ENCODE measurements around the gene ETDA. TPM values are rescaled to one million over a fixed set of nuclear protein-coding genes. Genes with fewer than 3 reads are reported as not detected.

Gene ETDA
- total RNA-seq, 2 experiments from 2014 or later: not detected

DNA sequence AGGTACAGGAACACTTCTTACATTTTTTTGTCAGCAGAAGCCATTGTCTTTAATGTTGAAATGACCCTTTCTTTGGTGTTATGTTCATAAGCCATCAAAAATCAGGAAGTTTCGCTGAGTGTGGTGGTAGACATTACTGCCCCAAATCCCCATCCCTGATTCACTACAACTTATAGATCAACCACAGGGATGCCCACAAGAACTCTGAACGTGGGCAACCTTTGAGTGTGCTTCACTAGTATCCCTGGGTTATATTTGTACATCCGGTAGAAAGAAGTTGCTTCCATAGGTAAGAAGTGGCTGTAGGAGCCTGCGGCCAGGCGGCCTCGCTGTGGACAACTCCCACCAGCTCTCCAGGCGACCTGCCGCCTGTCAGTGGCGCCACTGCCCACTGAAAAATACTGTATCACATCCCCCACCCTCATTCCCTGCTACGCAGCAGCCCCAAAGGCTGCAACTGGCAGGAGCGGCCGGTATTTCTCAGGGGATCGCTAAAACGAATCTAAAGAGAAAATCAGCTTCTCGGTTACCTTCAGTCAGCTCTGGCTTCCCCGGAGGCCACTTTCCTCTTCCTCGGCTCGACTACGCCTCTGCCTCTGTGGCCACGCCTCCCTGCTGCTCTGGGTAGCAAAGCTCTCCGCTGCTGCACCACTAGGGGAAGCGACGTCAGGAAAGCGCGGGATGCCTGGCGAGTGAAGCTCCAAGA lies 43.5 kb downstream of the ETDA start:
- H3K9me3 Mint-ChIP-seq (ENCODE audit: low read depth): peaks cover 6% of the 10 kb centered on the region
- H3K4me1 Mint-ChIP-seq: peaks cover 16% of the 10 kb centered on the region
- H3K27ac Mint-ChIP-seq: peak overlapping the region; percentile 89
- H3K4me3 Mint-ChIP-seq: peak overlapping the region; percentile 81
- no peaks in the 10 kb centered on the region for H3K27me3 Mint-ChIP-seq
- DNase-seq (peak; percentile 80), ATAC-seq (peak; percentile 100)
- H3K36me3 Mint-ChIP-seq: peaks cover 28% of the 10 kb centered on the region
- CTCF ChIA-PET: interaction anchor here (0.9 to 1.1 kb wide), 3 partner anchors 27 to 177 kb away, joined by 3 read pairs; no protein-coding TSS in a partner anchor

DNA sequence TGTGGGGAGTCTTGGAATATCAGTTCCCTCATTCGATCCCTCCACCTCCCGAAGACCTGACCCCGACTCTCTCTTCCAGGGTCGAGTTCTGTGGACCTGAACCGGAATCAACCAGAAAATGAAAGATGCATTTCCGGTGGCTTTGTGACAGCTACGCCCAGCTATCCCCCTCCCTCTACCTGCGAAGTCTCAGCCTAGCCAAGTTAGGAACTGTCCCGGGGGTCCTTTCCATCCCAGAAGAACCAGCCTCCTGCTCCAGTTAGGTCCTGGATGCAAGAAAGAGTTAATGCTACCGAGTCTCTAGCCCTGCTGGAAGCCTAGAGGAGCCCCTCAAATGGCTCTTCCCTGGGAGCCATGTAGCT lies 44.1 kb downstream of the ETDA start:
- peak overlapping the region; percentile 89 for H3K27ac Mint-ChIP-seq
- ATAC-seq (peak; percentile 59), DNase-seq (no peak)
- H3K9me3 Mint-ChIP-seq (ENCODE audit: low read depth): peaks cover 6% of the 10 kb centered on the region
- H3K27me3 Mint-ChIP-seq: no peaks in the 10 kb centered on the region
- H3K4me1 Mint-ChIP-seq: peaks cover 16% of the 10 kb centered on the region
- CTCF ChIA-PET: interaction anchor here (0.9 to 1.1 kb wide), 3 partner anchors 26 to 176 kb away, joined by 3 read pairs; no protein-coding TSS in a partner anchor
- H3K36me3 Mint-ChIP-seq: peaks cover 23% of the 10 kb centered on the region
- peak overlapping the region; percentile 81 for H3K4me3 Mint-ChIP-seq

DNA sequence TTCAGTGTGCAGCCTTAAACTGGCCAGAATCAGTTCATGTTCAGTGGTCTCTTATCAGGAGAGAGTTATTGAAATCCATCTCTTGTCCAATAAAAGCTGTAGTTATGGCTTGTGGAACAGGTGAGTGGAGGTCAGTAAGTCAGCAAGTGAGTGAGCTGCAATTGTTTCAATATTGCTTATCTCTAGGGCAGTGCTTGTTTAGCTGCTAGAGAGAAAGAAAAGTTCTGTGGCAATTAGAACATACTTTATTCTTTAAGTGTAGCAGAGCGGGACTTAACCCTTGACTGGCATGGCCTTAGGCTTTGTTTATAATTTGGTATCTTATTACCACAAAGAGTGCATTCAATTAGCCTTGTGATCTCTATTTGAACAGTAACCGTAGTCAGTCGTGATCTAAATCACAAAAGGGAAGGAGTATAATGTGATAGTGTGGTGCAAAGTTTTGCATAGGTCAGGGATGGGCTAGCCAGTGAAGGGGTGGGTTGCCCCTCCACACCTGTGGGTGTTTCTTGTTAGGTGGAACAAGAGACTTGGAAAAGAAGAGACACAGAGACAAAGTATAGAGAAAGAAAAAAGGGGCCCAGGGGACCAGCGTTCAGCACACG lies 50.5 kb downstream of the ETDA start:
- Mint-ChIP-seq H3K9me3 (ENCODE audit: low read depth) (peaks cover 3% of the 10 kb centered on the region), H3K36me3 (peaks cover 4% of the 10 kb centered on the region), H3K4me1 (no peaks in the 10 kb centered on the region), H3K27ac (no peak overlapping the region), H3K27me3 (no peaks in the 10 kb centered on the region), H3K4me3 (no peak overlapping the region)
- ATAC-seq: no peak
- CTCF ChIA-PET: no interaction called here
- no peak for DNase-seq

Other genes with a start within 250 kb of the ETDA start
- under 1 TPM in 1 of 2 experiments, not detected in 1; 0.42 TPM for gene RTL8B, start 229.5 kb upstream of the ETDA start, total RNA-seq
- gene RTL8C, start 219.7 kb upstream of the ETDA start, total RNA-seq: 10 to 100 TPM; 22.1 to 25.9 TPM
- gene RTL8A, start 199.9 kb upstream of the ETDA start, total RNA-seq: 10 to 100 TPM in 1 of 2 experiments, 1 to 10 TPM in 1; 9.6 to 13.3 TPM
- gene SMIM10L2B, start 153.3 kb upstream of the ETDA start, total RNA-seq: not detected
- not detected for gene ETDB, start 131.5 kb upstream of the ETDA start, total RNA-seq
- not detected for gene CT55, start 80.7 kb upstream of the ETDA start, total RNA-seq
- gene ETDC, start 57.4 kb downstream of the ETDA start, total RNA-seq: not detected
- 10 to 100 TPM; 10.4 to 13.1 TPM for gene ZNF75D, start 92.0 kb downstream of the ETDA start, total RNA-seq
- 1 to 10 TPM; 3.0 to 4.3 TPM for gene ZNF449, start 92.7 kb downstream of the ETDA start, total RNA-seq
- under 1 TPM; 0.38 to 0.82 TPM for gene SMIM10L2A, start 169.9 kb downstream of the ETDA start, total RNA-seq

Data from activated CD8-positive, alpha-beta memory T cell treated with anti-CD3 and anti-CD28 coated beads, Interleukin-2, amount 10 ng/mL, durations not matched to agents 7 days and 5 days (primary cell).